RWPE1 (cell line): ENCODE results near the gene WDR46.

Source experiments
- CTCF ChIA-PET: fragments of 350-600 bp; sonication (Branson Sonifier 250); formaldehyde crosslinking; extraction: SDS; loops from one replicate; lab custom pipeline; 2021; lab: Yijun Ruan, JAX
- POLR2A ChIA-PET: fragments of 400-600 bp; formaldehyde crosslinking; extraction: SDS; loops from one replicate; lab custom pipeline; 2020; ENCODE audit warnings: antibody characterized with exemption; ENCODE audit not compliant: low non-redundant PET; lab: Yijun Ruan, JAX
- DNase-seq: peaks from one replicate; pipeline ENCODE4 v3.0.0; 2012; ENCODE audit warnings: low spot score
- H3K27ac ChIP-seq: fragments of 450-650 bp; 2 replicates; pipeline ENCODE4 v1.5.1; 2017
- TF ChIP-seq, protein P1 (sequence below): fragments of 450-650 bp; conservative IDR thresholded peaks from 2 replicates; pipeline ENCODE4 v1.5.1; 2017; ENCODE audit warnings: low read depth, mild to moderate bottlenecking

The WDR46 gene

DNA sequence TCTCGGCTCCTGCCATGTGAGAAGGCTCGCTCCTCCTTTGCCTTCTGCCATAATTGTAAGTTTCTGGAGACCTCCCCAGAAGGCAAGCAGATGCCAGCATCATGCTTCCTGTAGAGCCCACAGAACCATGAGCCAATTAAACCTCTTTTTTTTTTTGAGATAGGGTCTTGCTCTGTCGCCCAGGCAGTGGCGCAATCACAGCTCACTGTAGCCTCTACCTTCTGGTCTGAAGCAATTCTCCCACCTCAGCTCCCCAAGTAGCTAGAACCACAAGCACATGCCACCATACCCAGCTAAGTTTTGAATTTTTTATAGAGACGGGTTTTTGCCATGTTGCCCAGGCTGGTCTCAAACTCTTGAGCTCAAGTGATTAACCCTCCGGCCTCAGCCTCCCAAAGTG is 52.2 kb downstream of the WDR46 start:
- no peak for DNase-seq
- CTCF ChIA-PET = no interaction called here
- POLR2A ChIA-PET = no interaction called here
- H3K27ac ChIP-seq = no peak overlapping the region
- TF ChIP-seq, protein P1, sequence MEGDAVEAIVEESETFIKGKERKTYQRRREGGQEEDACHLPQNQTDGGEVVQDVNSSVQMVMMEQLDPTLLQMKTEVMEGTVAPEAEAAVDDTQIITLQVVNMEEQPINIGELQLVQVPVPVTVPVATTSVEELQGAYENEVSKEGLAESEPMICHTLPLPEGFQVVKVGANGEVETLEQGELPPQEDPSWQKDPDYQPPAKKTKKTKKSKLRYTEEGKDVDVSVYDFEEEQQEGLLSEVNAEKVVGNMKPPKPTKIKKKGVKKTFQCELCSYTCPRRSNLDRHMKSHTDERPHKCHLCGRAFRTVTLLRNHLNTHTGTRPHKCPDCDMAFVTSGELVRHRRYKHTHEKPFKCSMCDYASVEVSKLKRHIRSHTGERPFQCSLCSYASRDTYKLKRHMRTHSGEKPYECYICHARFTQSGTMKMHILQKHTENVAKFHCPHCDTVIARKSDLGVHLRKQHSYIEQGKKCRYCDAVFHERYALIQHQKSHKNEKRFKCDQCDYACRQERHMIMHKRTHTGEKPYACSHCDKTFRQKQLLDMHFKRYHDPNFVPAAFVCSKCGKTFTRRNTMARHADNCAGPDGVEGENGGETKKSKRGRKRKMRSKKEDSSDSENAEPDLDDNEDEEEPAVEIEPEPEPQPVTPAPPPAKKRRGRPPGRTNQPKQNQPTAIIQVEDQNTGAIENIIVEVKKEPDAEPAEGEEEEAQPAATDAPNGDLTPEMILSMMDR = no peak

DNA sequence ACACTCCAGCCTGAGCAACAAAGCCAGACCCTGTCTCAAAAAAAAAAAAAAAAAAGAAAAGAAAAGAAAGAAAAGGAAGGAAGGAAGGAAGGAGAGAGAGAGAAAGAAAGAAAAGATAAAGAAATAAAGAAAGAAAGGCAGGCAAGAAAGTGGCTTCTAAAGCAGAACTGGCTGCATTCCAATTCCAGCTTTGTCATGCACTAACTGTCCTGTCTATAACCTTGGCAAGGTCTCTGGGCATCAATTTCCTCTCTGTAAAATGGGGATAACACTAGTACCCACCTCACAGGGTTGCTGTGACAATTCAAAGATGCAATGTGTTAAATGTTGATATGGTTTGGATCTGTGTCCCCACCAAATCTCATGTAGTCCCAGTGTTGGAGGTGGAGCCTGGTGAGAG is 52.7 kb downstream of the WDR46 start:
- no peak for DNase-seq
- H3K27ac ChIP-seq = no peak overlapping the region
- TF ChIP-seq, protein P1 = no peak
- ChIA-PET CTCF (interaction anchor here (0.7 kb wide), 1 partner anchor 63 kb away, joined by 4 read pairs; no protein-coding TSS in a partner anchor), POLR2A (interaction anchor here (0.6 kb wide), 2 partner anchors 28 to 256 kb away, joined by 3 to 5 read pairs; partner anchors contain the start of gene RING1)

DNA sequence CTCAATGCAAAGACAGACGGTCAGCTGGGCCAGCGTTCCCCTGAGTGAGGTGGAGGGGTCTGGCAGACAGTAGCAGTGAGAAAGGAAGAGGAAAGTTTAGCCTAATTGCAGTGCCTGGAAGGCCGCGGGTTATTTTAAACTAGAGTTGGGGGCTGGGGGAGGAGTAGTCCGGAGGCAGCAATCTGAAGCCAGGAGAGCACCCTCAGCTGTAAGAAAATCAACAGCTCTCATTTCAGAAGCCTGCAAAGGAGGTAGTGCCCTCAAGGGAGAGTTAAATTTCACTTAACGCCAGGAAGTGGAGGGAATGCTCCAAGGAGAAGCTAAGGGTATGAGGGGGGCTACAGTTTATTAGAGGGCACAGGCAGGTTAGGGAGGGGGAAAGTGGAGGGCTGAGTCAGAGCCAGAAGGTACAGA is 53.8 kb downstream of the WDR46 start:
- no peak for DNase-seq
- H3K27ac ChIP-seq = no peak overlapping the region
- POLR2A ChIA-PET = no interaction called here
- CTCF ChIA-PET = interaction anchor here (0.6 to 1.4 kb wide), 3 partner anchors 13 to 126 kb away, joined by 4 to 6 read pairs (median 4); no protein-coding TSS in a partner anchor
- TF ChIP-seq, protein P1 = no peak
